SH-SY5Y (cell line): ENCODE measurements around the gene AKT3.

Source experiments
- GATA2 ChIP-seq: IDR thresholded peaks from 2 replicates; pipeline ENCODE4 v1.6.1; 2011; ENCODE audit warnings: mild to moderate bottlenecking, low read depth, low read length
- GATA3 ChIP-seq: IDR thresholded peaks from 2 replicates; pipeline ENCODE4 v1.6.1; 2011; ENCODE audit warnings: low read depth, mild to moderate bottlenecking, low read length, moderate library complexity

DNA sequence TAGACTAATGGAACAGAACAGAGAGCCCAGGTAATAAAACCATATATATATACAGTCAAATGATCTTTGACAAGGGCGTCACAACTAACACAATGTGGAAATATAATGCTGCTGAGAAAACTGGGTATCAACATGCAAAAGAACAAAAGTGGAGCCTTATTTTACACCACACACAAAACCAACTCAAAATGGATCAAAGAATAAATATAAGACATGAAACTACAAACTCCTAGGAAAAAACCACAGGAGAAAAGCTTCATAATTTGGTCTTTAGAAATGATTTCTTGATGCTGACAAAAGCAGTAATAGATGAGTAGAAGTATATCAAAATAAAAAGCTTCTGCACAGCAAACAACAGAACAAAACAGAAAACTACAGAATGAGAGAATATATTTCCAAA is 192.2 kb downstream of the AKT3 start:
- TF ChIP-seq GATA2 = no peak
- TF ChIP-seq GATA3 = no peak
